ENCODE results near the gene TIMM50. TPM values are rescaled to one million over a fixed set of nuclear protein-coding genes. Genes with fewer than 3 reads are reported as not detected.

TIMM50 gene
- total RNA-seq, 1 donor from 2014 or later, result 65.3 TPM

- intact Hi-C loops (cut with DNase I), result no loop called here
- Histone ChIP-seq H3K4me3 (peak overlapping the region in 1 of 2 donors; percentile 35), H3K27me3 (peaks cover 8% of the 10 kb centered on the region)
Observed at GRCh38 chr19:39507715-39508364, 27.2 kb downstream of the TIMM50 start.

GRCh38 chr19:39508629-39509028 is 28.0 kb downstream of the TIMM50 start:
- peaks cover 7% of the 10 kb centered on the region for H3K4me1 ChIP-seq
- no peaks in the 10 kb centered on the region for H3K36me3 ChIP-seq
- intact Hi-C loops (cut with DNase I), result no loop called here
- no peak for DNase-seq (ENCODE audit: extremely low spot score in 2 of 2)
- no peak for TF ChIP-seq POLR2A (IDR thresholded peaks at IDR 0.05)
- no peak for TF ChIP-seq POLR2AphosphoS5 (IDR thresholded peaks at IDR 0.05; ENCODE audit: insufficient read depth in 1 of 2, low read depth in 1 of 2)
- TF ChIP-seq CTCF (IDR thresholded peaks at IDR 0.05), result no peak
- H3K4me3 ChIP-seq, result no peak overlapping the region
- H3K27me3 ChIP-seq, result peaks cover 8% of the 10 kb centered on the region
- H3K27ac ChIP-seq, result no peak overlapping the region
- H3K9me3 ChIP-seq, result no peaks in the 10 kb centered on the region

More at GRCh38 chr19:39507715-39508364, 27.2 kb downstream of the TIMM50 start:
- no peak for DNase-seq (ENCODE audit: extremely low spot score in 2 of 2)
- no peak overlapping the region for H3K27ac ChIP-seq
- no peaks in the 10 kb centered on the region for H3K36me3 ChIP-seq
- TF ChIP-seq POLR2A (IDR thresholded peaks at IDR 0.05), result no peak
- TF ChIP-seq CTCF (IDR thresholded peaks at IDR 0.05), result no peak
- no peak for TF ChIP-seq POLR2AphosphoS5 (IDR thresholded peaks at IDR 0.05; ENCODE audit: insufficient read depth in 1 of 2, low read depth in 1 of 2)
- no peaks in the 10 kb centered on the region for H3K9me3 ChIP-seq
- peaks cover 10% of the 10 kb centered on the region for H3K4me1 ChIP-seq

- Histone ChIP-seq H3K4me1 (peaks cover 7% of the 10 kb centered on the region), H3K27me3 (peaks cover 8% of the 10 kb centered on the region), H3K36me3 (no peaks in the 10 kb centered on the region), H3K27ac (no peak overlapping the region), H3K9me3 (no peaks in the 10 kb centered on the region), H3K4me3 (no peak overlapping the region)
- DNase-seq (ENCODE audit: extremely low spot score in 2 of 2), result no peak
- TF ChIP-seq POLR2A (IDR thresholded peaks at IDR 0.05) (no peak), CTCF (IDR thresholded peaks at IDR 0.05) (no peak), POLR2AphosphoS5 (IDR thresholded peaks at IDR 0.05; ENCODE audit: insufficient read depth in 1 of 2, low read depth in 1 of 2) (no peak)
- intact Hi-C loops (cut with DNase I), result no loop called here
Observed at GRCh38 chr19:39509233-39509632, 28.6 kb downstream of the TIMM50 start.

- H3K4me1 ChIP-seq, result peaks cover 12% of the 10 kb centered on the region
- no peaks in the 10 kb centered on the region for H3K36me3 ChIP-seq
- no peak for DNase-seq (ENCODE audit: extremely low spot score in 2 of 2)
- TF ChIP-seq CTCF (IDR thresholded peaks at IDR 0.05), result no peak
- no peak for TF ChIP-seq POLR2A (IDR thresholded peaks at IDR 0.05)
- no peak overlapping the region for H3K4me3 ChIP-seq
- H3K9me3 ChIP-seq, result no peaks in the 10 kb centered on the region
- no peak overlapping the region for H3K27ac ChIP-seq
- intact Hi-C loops (cut with DNase I), result no loop called here
- peaks cover 5% of the 10 kb centered on the region for H3K27me3 ChIP-seq
Observed at GRCh38 chr19:39512988-39513387, 32.4 kb downstream of the TIMM50 start.

GRCh38 chr19:39514840-39515550 is 34.4 kb downstream of the TIMM50 start, which contains the start of gene SELENOV:
Gene SELENOV, plus strand, starts transcription at chr19:39515139. Its CDS starts 74 bp downstream, at chr19:39515213.
- H3K9me3 ChIP-seq, result no peaks in the 10 kb centered on the region
- DNase-seq (ENCODE audit: extremely low spot score in 2 of 2), result no peak
- no peak within 1 kb of the TSS for H3K27ac ChIP-seq
- H3K36me3 ChIP-seq, result no peaks in the 10 kb centered on the region
- H3K27me3 ChIP-seq, result no peaks in the 10 kb centered on the region
- TF ChIP-seq POLR2AphosphoS5 (IDR thresholded peaks at IDR 0.05; ENCODE audit: insufficient read depth in 1 of 2, low read depth in 1 of 2), result no peak
- TF ChIP-seq CTCF (IDR thresholded peaks at IDR 0.05), result no peak
- TF ChIP-seq POLR2A (IDR thresholded peaks at IDR 0.05), result no peak
- peaks cover 12% of the 10 kb centered on the region for H3K4me1 ChIP-seq
- intact Hi-C loops (cut with DNase I), result no loop called here
- H3K4me3 ChIP-seq, result peak within 1 kb of the TSS; percentile 29 to 42

Data from vagina (tissue), 2 donors.